Esophagus muscularis mucosa (tissue), 4 donors: ENCODE measurements around the gene FBXO10. TPM values are rescaled to one million over a fixed set of nuclear protein-coding genes. Genes with fewer than 3 reads are reported as not detected.

Source experiments
- DNase-seq: peaks from one replicate; pipeline ENCODE4 v3.0.0-alpha.2; 2017; ENCODE audit errors: extremely low spot score
- H3K27ac ChIP-seq, 4 donors: fragments of 200-600 bp; sonication (generic); replicated peaks in 1 of 4; 1 replicate in 3 of 4; 2 replicates in 1 of 4; pipeline ENCODE4 v1.5.1; 2016 to 2019; ENCODE audit warnings: mild to moderate bottlenecking in 1 of 4
- H3K27me3 ChIP-seq, 4 donors: fragments of 200-600 bp; sonication (generic); one replicate each; pipeline versions ENCODE4 v1.5.1 to v1.6.0; 2016 to 2019
- H3K36me3 ChIP-seq, 4 donors: fragments of 200-600 bp; sonication (generic); one replicate each; pipeline ENCODE4 v1.5.1; 2016 to 2019
- H3K4me1 ChIP-seq, 4 donors: fragments of 200-600 bp; sonication (generic); one replicate each; pipeline ENCODE4 v1.5.1; 2016 to 2019
- H3K4me3 ChIP-seq, 4 donors: fragments of 200-600 bp; sonication (generic); 1 replicate in 2 of 4; 2 replicates in 2 of 4; pipeline ENCODE4 v1.5.1; 2016 to 2019; ENCODE audit warnings: mild to moderate bottlenecking in 4 of 4, moderate library complexity in 1 of 4
- H3K9me3 ChIP-seq, 4 donors: fragments of 200-600 bp; sonication (generic); 1 replicate in 3 of 4; 2 replicates in 1 of 4; pipeline ENCODE4 v1.5.1; 2016 to 2019
- EP300 ChIP-seq: sonication (generic); formaldehyde crosslinking; IDR thresholded peaks from one replicate; pipeline ENCODE4 v1.6.1; 2017; ENCODE audit warnings: antibody characterized with exemption
- POLR2A ChIP-seq: fragments of 450-650 bp; IDR thresholded peaks from one replicate; pipeline ENCODE4 v1.6.1; 2017; ENCODE audit warnings: antibody characterized with exemption, moderate library complexity, mild to moderate bottlenecking, low read depth
- POLR2AphosphoS5 ChIP-seq, 2 donors: sonication (generic); formaldehyde crosslinking; IDR thresholded peaks; one replicate each; pipeline ENCODE4 v1.6.1; 2017; ENCODE audit warnings: antibody characterized with exemption in 2 of 2
- WGBS: methylation state at CpG from one replicate; pipeline ENCODE4 v1.1.5; 2018; 5-methylcytosine and 5-hydroxymethylcytosine counted together
- intact Hi-C: fragments of 100-400 bp; cut with DNase I; formaldehyde crosslinking; loops from one replicate; pipeline ENCODE4 v1.15.1; 2023
- total RNA-seq, 4 donors: library from RNA; depleted of rRNA; stranded (reverse); fragments of >200 nt; gene quantifications; one replicate each; pipeline versions ENCODE4 v1.1.0 to v1.2.1, GENCODE V29; 2016
- TF ChIP-seq, protein P1 (sequence below), 3 experiments: fragments of 200-600 bp in 2 of 3; fragments of 450-650 bp in 1 of 3; sonication (generic) in 2 of 3; IDR thresholded peaks; one replicate each; pipeline ENCODE4 v1.5.1; 2017 to 2019; ENCODE audit warnings: antibody characterized with exemption in 3 of 3, mild to moderate bottlenecking in 2 of 3, moderate library complexity in 1 of 3

The FBXO10 gene
- total RNA-seq, 4 donors from 2014 or later = 5.5 to 11.2 (median 9.0) TPM

DNA sequence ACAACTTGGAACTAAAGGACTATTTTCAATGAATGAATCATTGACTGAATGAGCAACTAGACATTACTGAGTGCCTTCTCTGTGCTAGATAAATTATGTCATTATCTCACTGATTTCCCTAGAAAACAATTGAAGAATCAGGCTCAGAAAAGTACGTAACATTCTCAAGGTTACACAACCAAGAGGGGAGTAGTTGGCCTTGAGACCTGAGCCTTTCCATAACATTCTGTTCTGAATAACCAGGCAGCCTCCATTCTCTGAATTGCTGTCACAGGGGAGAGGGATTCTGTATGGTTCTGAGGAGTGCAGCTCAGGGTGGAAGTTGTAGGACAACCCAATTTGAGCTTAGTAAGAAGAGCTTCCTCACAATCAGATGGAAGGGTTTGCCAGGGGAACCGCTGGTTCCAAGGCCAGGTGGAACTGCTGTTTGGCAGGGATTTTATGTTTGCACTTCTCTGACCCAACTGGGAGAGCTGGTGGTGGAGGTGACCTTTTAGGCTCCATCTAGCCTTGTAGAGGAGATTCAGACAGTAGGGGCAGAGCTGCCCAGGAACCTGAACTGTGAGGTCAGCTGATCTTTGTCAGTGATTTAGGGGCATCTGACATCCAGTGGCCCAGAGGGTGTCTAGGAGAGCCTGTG is 74.1 kb downstream of the FBXO10 start:
- H3K27ac ChIP-seq = no peak overlapping the region
- H3K4me1 ChIP-seq = no peaks in the 10 kb centered on the region
- H3K36me3 ChIP-seq = peaks cover 42 to 95% (median 76%) of the 10 kb centered on the region in 4 donors
- no peak for DNase-seq
- H3K27me3 ChIP-seq = no peaks in the 10 kb centered on the region
- no peak overlapping the region for H3K4me3 ChIP-seq
- no peak for TF ChIP-seq EP300
- TF ChIP-seq POLR2A = no peak
- TF ChIP-seq POLR2AphosphoS5 (IDR thresholded peaks at IDR 0.05) = no peak
- TF ChIP-seq, protein P1, sequence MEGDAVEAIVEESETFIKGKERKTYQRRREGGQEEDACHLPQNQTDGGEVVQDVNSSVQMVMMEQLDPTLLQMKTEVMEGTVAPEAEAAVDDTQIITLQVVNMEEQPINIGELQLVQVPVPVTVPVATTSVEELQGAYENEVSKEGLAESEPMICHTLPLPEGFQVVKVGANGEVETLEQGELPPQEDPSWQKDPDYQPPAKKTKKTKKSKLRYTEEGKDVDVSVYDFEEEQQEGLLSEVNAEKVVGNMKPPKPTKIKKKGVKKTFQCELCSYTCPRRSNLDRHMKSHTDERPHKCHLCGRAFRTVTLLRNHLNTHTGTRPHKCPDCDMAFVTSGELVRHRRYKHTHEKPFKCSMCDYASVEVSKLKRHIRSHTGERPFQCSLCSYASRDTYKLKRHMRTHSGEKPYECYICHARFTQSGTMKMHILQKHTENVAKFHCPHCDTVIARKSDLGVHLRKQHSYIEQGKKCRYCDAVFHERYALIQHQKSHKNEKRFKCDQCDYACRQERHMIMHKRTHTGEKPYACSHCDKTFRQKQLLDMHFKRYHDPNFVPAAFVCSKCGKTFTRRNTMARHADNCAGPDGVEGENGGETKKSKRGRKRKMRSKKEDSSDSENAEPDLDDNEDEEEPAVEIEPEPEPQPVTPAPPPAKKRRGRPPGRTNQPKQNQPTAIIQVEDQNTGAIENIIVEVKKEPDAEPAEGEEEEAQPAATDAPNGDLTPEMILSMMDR (IDR thresholded peaks at IDR 0.05) = no peak
- no peaks in the 10 kb centered on the region for H3K9me3 ChIP-seq
- 36% methylated on average over 1 of the region's 2 CpGs for WGBS
- intact Hi-C loops = no loop called here

DNA sequence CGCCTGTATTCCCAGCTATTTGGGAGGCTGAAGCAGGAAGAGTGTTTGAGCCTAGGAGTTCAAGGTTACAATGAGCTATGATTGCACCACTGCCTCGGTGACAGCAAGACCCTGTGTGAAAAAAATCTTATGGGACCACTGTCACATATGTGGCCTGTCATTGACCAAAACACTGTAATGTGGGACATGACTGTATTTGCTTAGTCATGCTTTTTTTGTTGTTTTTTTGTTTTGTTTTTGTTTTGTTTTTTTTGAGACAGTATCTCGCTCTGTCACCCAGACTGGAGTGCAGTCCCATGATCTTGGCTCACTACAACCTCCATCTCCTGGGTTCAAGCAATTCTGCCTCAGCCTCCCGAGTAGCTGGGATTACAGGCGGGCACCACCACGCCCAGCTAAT is 76.9 kb downstream of the FBXO10 start:
- Histone ChIP-seq H3K4me1 (no peaks in the 10 kb centered on the region), H3K27ac (no peak overlapping the region), H3K9me3 (no peaks in the 10 kb centered on the region), H3K36me3 (peaks cover 40 to 99% (median 92%) of the 10 kb centered on the region in 4 donors), H3K4me3 (no peak overlapping the region), H3K27me3 (no peaks in the 10 kb centered on the region)
- TF ChIP-seq POLR2AphosphoS5 (IDR thresholded peaks at IDR 0.05) = no peak
- TF ChIP-seq POLR2A = no peak
- TF ChIP-seq, protein P1 (IDR thresholded peaks at IDR 0.05) = no peak
- no peak for TF ChIP-seq EP300
- no peak for DNase-seq
- WGBS = 94% methylated on average over 6 of the region's 6 CpGs
- intact Hi-C loops = no loop called here

DNA sequence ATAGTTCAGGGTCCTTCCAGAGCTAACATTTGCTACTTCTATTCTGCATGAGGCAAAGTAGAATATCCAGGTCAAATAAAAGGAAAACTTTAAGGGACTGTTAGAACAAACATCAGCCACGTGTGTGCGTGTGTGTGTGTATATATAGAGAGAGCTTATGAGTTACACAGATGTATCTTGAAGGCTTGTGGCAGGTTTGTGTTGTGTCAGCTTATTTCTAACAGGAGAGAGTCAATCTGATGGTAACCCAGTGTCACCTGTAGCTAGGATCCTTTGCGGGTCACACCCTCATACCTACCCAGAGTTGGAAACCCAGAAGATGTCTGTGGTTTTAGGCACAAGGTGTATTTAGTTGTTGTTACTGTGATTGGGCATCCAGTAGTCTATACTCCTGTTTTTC is 77.7 kb downstream of the FBXO10 start:
- H3K4me3 ChIP-seq = no peak overlapping the region
- H3K36me3 ChIP-seq = peaks cover 43 to 99% (median 92%) of the 10 kb centered on the region in 4 donors
- H3K27me3 ChIP-seq = no peaks in the 10 kb centered on the region
- TF ChIP-seq, protein P1 (IDR thresholded peaks at IDR 0.05) = no peak
- TF ChIP-seq POLR2AphosphoS5 (IDR thresholded peaks at IDR 0.05) (no peak), POLR2A (no peak), EP300 (no peak)
- no peaks in the 10 kb centered on the region for H3K4me1 ChIP-seq
- no peaks in the 10 kb centered on the region for H3K9me3 ChIP-seq
- H3K27ac ChIP-seq = no peak overlapping the region
- intact Hi-C loops = no loop called here
- DNase-seq = no peak
- 50% methylated on average over 3 of the region's 3 CpGs for WGBS

DNA sequence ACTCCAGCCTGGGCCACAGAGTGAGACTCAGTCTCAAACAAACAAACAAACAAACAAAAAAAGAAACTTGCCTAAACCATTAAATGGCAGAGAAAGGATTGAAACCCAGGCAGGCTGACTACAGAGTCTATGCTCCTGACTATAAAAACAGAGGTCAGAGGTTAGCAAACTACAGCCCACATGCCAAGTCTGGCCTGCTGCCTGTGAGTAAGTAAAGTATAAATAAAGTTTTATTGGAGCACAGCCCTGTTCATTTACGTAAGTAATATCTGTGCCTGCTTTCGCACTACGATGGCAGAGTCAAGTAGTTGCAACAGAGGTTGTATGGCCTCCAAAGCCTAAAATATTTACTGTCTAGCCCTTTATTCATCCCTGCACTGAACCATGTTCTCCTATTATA is 78.9 kb downstream of the FBXO10 start:
- Histone ChIP-seq H3K36me3 (peaks cover 40 to 99% (median 92%) of the 10 kb centered on the region in 4 donors), H3K27me3 (no peaks in the 10 kb centered on the region), H3K9me3 (no peaks in the 10 kb centered on the region), H3K27ac (no peak overlapping the region), H3K4me1 (no peaks in the 10 kb centered on the region), H3K4me3 (no peak overlapping the region)
- no peak for TF ChIP-seq POLR2AphosphoS5 (IDR thresholded peaks at IDR 0.05)
- TF ChIP-seq, protein P1 (IDR thresholded peaks at IDR 0.05) = no peak
- no peak for TF ChIP-seq POLR2A
- no peak for TF ChIP-seq EP300
- intact Hi-C loops = no loop called here
- no peak for DNase-seq
- WGBS = 95% methylated on average over 3 of the region's 3 CpGs

DNA sequence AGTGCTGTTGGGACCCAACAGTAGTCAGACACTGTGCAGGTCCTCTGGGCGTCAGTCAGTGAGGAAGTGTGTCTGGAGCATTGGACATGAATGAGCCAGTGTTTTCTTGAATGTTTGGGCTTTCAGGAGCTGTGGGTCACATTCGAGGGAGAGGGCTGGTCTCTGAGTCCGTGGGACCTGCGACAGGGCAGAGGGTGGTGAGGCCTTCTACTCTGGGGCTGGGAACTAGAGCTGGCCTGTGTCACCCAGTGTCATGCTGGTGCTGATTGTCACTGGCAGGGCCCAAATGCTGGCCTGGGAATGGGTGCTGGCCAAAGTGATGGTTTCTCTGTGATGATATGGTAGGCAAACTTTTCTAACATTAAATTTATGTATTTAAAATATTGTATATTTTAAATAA is 80.2 kb downstream of the FBXO10 start:
- 62% methylated on average over 4 of the region's 4 CpGs for WGBS
- Histone ChIP-seq H3K27me3 (no peaks in the 10 kb centered on the region), H3K4me1 (no peaks in the 10 kb centered on the region), H3K9me3 (no peaks in the 10 kb centered on the region), H3K36me3 (peaks cover 27 to 99% (median 87%) of the 10 kb centered on the region in 4 donors), H3K27ac (no peak overlapping the region), H3K4me3 (no peak overlapping the region)
- intact Hi-C loops = no loop called here
- no peak for TF ChIP-seq POLR2AphosphoS5 (IDR thresholded peaks at IDR 0.05)
- TF ChIP-seq POLR2A = no peak
- no peak for TF ChIP-seq EP300
- TF ChIP-seq, protein P1 (IDR thresholded peaks at IDR 0.05) = no peak
- no peak for DNase-seq
